NCI-H82 treated with DMSO at 0.1 percent for 48 hours (cell line): ENCODE results near the gene PAM.

Experiments
- DNase-seq: peaks from one replicate; lab custom pipeline; 2025; ENCODE audit not compliant: unreplicated experiment; lab: John Stamatoyannopoulos, UW

PAM gene

DNA sequence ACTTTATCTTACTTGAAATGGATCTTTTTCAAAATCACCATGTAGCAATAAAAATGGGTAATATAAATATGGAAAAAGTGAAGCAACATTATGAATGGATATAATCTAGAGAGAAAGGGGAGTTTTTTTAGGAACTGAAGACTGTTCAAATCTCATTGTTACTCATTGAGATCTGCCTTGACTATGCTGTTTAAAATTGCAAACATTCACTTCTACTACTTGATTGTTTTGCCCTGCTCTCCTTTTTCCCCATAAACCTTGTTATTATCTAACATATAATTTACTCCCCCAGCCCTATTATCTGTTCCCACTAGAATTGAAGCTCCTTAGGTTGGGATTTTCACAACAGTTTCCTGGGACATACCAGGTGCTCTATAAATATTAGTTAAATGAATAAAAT is 22.0 kb downstream of the PAM start:
- DNase-seq: no peak

DNA sequence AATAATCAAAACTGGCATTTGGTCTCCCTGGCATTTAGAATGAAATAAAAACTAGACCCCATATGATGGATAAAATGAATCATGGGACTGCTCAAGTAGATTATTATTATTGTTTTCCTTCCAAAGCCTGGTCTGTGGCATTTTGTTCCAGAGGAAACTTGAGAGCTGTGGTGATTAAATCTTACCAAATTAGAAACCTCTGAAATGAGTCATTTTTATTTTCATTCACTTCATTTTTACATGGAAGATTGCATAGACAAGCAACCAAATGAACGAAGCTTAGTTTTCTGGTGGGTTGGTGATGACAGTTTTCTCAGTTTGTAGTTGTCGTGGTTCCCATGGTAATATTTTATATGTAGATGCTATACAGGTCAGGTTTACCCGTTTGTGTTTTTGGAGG is 23.4 kb downstream of the PAM start:
- DNase-seq: no peak

GRCh38 chr5:102781359-102781758 is 26.3 kb downstream of the PAM start:
- no peak for DNase-seq

GRCh38 chr5:102781786-102782185 is 26.7 kb downstream of the PAM start:
- no peak for DNase-seq

DNA sequence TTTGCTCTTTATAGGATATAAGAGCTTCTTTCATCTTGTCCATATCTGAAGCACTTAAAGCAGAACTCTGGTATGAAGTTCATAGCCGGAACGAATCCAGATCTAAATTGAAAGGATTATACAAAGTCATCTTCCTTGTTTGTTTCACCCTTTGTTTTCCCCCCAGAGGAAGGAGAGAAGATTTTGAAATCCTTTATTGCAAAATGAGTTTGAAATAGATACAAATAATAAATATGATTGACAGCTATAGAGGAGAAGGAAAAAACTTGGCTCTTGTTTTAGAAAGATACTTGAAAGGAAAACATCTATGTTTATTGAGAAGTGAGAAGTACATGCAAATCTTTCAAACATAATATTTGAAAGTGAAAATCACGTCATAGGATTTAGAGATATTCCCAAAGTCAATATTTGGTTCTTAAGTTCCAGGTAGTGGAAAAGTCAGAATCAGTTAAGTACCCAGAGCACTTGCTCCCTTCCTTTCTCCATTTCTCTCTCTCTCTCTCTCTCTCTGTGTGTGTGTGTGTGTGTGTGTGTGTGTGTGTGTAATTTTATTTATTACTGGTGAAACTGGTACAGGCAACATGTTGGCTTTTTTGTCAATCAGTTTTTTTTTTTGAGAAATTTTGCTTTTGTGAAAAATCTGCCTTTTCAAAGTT is 27.2 kb downstream of the PAM start:
- no peak for DNase-seq

DNA sequence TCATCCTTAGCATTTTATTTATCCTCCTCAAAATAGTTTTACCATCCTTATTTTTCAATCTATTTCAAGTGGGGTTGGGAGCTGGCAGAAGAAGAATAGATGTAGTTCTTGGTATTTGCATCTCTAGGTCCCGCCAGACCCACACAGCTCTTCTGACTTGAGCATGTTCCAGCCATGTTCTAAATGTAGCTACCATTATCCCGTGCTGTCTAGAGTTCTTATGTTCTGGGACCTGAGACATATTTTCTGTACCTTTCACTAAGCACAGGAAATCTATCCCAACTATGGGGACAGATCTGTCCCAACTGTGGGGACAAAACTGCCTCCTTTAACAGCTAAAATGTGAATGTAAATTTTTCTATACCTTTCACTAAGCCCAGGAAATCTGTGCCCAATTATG is 32.0 kb downstream of the PAM start:
- DNase-seq: no peak

- no peak for DNase-seq
These were observed 33.7 kb downstream of the PAM start for GRCh38 chr5:102788788-102789187.

GRCh38 chr5:102789469-102789868 is 34.4 kb downstream of the PAM start:
- DNase-seq: no peak

DNA sequence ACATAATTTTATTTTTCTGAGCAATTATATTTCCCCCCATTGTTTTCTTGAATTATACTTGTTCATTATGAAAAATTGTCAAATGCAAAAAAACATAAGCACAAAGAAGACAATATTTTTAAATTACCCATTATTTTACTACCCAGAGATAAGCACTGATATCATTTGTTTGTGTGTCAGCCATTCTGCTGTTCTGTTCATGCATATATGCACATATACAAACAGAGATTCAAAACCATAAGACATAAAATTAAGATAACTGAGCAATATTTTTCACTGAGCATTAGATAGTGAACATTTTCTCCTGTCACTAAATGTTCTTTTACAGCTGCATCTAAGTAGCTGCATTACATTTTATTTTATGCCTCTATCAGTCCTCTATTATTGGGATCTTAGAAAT is 35.6 kb downstream of the PAM start:
- DNase-seq: no peak

- DNase-seq: no peak
These were observed 37.6 kb downstream of the PAM start for GRCh38 chr5:102792705-102793104.

GRCh38 chr5:102794047-102794446 is 38.9 kb downstream of the PAM start:
- DNase-seq: no peak

GRCh38 chr5:102794677-102795331 is 39.7 kb downstream of the PAM start:
- DNase-seq: no peak

DNA sequence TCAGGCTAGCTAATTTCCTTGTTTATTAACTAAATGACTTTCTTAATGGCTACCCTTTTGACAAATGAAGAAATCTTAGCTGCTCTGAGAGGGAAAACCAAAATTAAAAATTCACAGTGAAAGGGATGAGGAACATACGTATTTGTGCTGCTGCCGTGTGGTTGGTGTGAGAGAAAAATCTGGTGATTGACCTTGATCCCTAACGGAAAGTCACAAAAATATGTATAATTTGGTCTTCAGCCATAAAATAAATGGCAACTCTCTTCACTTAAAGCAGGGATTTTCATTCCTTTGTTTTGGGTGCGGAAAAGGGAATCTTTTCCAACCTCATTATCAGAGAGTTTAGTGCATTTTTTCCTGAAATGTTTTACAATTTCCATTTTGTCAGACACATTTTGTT is 40.4 kb downstream of the PAM start:
- no peak for DNase-seq

DNA sequence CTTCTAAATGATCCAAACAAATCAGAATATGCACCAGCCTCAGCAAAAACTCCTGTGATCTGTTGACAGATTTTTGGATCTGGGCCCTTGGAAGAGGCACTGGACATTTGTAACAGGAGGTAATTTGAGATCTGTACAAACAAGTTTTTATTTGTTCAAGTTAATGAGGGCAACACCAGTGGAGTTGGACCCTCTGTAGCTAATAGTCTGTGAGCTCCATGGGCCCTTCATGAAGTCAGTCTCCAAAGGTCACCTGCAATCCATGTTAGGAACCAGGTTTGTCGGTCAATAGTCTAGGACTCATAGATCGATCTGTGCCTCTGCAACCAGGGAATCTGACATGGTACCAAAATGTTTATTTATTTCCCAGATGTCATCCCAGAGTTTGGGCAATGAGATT is 40.9 kb downstream of the PAM start:
- DNase-seq: no peak

GRCh38 chr5:102796498-102796897 is 41.4 kb downstream of the PAM start:
- no peak for DNase-seq

DNA sequence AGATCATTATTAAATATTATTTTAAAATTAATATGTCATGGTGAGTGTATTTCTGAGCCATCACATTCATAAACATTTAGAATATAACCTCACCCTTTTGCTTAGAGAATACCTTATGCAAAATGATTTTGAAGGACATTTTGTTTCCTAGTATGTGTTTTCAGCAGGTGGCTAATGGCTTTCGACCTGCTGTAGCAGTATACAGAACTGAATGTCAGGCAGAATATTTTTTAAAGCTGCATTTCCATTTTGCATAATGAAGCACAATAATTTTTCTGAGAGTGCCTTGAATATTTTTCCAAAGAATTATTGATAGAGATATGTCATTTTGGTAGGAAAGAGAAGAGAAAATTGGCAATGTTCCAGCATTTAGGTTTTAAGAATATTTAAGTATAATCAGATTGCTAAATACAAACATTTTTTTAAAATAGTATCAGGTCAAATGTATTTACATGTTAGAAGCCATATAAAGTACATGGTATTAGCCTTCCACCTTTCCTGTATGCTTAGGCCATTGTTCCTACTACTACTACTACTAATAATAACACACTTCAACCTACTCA is 42.3 kb downstream of the PAM start:
- no peak for DNase-seq

GRCh38 chr5:102798104-102798785 is 43.1 kb downstream of the PAM start:
- no peak for DNase-seq

- DNase-seq: no peak
These were observed 43.9 kb downstream of the PAM start for GRCh38 chr5:102799017-102799416.

DNA sequence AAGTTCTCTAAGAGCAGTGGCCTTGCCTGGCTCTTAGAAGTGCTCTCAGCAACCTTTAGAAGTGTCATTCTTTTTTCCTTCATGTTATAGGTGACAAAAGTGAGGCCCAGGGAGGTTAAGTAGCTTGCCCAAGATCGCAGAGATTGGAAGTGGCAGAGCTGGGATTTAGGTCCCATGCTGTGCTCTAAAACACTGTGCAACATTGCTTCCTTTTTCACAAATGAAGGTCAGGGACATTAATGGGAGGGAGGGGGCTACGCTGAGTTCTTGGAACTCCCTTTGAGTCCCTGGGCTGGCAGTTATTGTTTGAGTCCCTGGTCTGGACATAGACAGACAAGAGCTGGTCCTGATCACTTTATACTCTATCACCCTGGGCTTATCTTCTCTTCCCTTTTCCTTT is 45.3 kb downstream of the PAM start:
- DNase-seq: no peak

DNA sequence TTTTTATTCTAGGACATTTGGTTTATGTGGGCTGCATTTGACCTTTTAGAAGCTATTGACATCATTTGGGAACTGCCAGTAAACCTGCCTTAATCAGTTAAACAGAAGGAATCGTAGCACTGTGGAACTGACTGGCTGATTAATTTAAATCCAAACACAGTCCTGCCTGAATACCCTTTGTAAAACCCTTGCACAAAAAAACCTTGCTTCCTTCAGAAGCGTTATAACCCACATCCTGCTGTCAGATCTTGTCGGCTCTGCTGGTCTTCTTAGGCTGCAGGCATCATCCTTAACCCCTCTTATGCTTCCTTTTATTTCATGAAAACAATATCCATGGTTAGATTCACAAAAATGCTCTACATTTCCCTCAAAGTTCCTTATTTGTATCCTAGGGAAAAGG is 46.3 kb downstream of the PAM start:
- DNase-seq: no peak

DNA sequence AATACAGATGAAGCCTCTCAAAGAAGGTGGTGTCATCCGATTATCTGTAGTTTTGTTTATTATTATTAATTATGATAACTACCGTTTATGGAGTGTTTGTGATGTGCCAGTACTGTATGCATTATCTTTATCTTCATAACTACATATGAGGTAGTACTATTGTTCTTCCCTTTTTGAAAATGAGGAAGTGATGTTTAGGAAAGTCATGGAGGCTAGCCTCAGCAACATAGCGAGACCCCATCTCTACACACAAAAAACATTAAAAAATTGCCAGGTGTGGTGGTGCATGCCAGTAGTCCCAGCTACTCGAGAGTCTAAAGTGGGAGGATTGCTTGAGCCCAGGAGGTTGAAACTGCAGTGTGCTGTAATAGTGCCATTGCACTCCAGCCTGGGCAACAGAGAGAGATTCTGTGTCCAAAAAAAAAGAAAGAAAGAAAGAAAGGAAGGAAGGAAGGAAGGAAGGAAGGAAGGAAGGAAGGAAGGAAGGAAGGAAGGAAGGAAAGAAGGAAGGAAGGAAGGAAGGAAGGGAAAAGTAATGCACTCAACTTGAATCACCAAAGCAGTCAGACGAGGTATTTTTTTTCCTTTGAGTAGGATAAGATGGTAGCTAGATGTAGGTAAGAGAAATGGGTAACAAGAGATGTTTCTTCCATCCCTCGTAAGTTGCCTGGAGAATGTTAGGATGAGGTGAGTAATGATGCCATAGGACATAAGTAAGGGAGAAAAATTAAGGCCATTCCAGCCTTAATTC is 47.8 kb downstream of the PAM start:
- no peak for DNase-seq
